K562 (cell line): Measurements from ENCODE around the gene TMIGD3. TPM values are rescaled to one million over a fixed set of nuclear protein-coding genes. Genes with fewer than 3 reads are reported as not detected.

Experiments
- ATAC-seq: fragments of 200-7000 bp; cut with Tn5 transposase; 3 replicates; pipeline ENCODE4 v1.9.1; 2020; ENCODE audit warnings: moderate library complexity
- BruUV-seq: library from RNA; stranded (reverse); fragments of 400-500 nt; replicated peaks from 2 replicates; lab custom pipeline; 2021; lab: Mats Ljungman, UMichigan
- CTCF ChIA-PET: fragments of 300-600 bp; formaldehyde crosslinking; extraction: SDS; loops from one replicate; lab custom pipeline; 2021; ENCODE audit warnings: low intra/inter-chr PET ratio; lab: Yijun Ruan, JAX
- POLR2A ChIA-PET: fragments of 300-600, 350-650 bp; sonication (Branson Sonifier 250); formaldehyde crosslinking; extraction: SDS; loops from one replicate; lab custom pipeline; 2021; ENCODE audit warnings: antibody characterized with exemption, inconsistent platforms; lab: Yijun Ruan, JAX
- DNase-seq, 4 experiments: peaks; one replicate each; pipeline versions ENCODE4 v3.0.0 to v3.0.0-alpha.2; 2011 to 2018; ENCODE audit warnings: low spot score in 3 of 4, mixed read lengths in 3 of 4; ENCODE audit errors: extremely low read depth in 1 of 4
- FAIRE-seq: peaks from 2 replicates; lab custom pipeline; 2011; peaks lifted over from hg19 to GRCh38; lab: Jason Lieb, UNC
- H2AFZ ChIP-seq: 2 replicates; pipeline ENCODE4 v1.6.0; 2011; ENCODE audit warnings: low read depth, low read length, control low read depth, inconsistent platforms
- H3K27ac ChIP-seq: fragments of 200-600 bp; 3 replicates; pipeline ENCODE4 v1.8.0; 2011; ENCODE audit warnings: low read depth, mild to moderate bottlenecking, control low read depth, inconsistent platforms, low read length, moderate library complexity, mixed read lengths; ENCODE audit errors: extremely low read depth
- H3K27me3 ChIP-seq, 2 experiments: fragments of 300-600 bp in 1 of 2; 2 replicates in 1 of 2; 3 replicates in 1 of 2; pipeline versions ENCODE4 v1.6.0 to v1.8.0; 2011; ENCODE audit warnings: inconsistent platforms in 2 of 2, low read length in 2 of 2, mild to moderate bottlenecking in 1 of 2, mixed read lengths in 1 of 2, moderate library complexity in 1 of 2; ENCODE audit not compliant: control insufficient read depth in 2 of 2, insufficient read depth in 2 of 2
- H3K36me3 ChIP-seq: fragments of 300-600 bp; 3 replicates; pipeline ENCODE4 v1.8.0; 2011; ENCODE audit warnings: mild to moderate bottlenecking, low read length, inconsistent platforms; ENCODE audit not compliant: control insufficient read depth, insufficient read depth
- H3K4me1 ChIP-seq, 2 experiments: fragments of 200-600 bp in 1 of 2; replicated peaks in 1 of 2; 2 replicates in 1 of 2; 3 replicates in 1 of 2; pipeline versions ENCODE4 v1.5.1 to v1.8.0; 2011; ENCODE audit warnings: inconsistent platforms in 2 of 2, low read length in 2 of 2, mild to moderate bottlenecking in 1 of 2, mixed read lengths in 1 of 2, moderate library complexity in 1 of 2; ENCODE audit not compliant: control insufficient read depth in 2 of 2, insufficient read depth in 2 of 2
- H3K4me2 ChIP-seq: 2 replicates; pipeline ENCODE4 v1.6.1; 2011; ENCODE audit warnings: low read length, control low read depth, inconsistent platforms, mixed read lengths; ENCODE audit not compliant: insufficient read depth
- H3K4me3 ChIP-seq: fragments of 200-600 bp; sonication (generic), shearing (Covaris generic); 2 replicates; pipeline ENCODE4 v1.5.1; 2016; ENCODE audit warnings: control low read depth, inconsistent platforms
- H3K79me2 ChIP-seq: fragments of 200-600 bp; 3 replicates; pipeline ENCODE4 v1.8.0; 2011; ENCODE audit warnings: low read length, inconsistent platforms; ENCODE audit not compliant: control insufficient read depth, insufficient read depth
- H3K9ac ChIP-seq, 2 experiments: 2 replicates each; pipeline versions ENCODE4 v1.6.0 to v1.6.1; 2011; ENCODE audit warnings: low read depth in 2 of 2, low read length in 2 of 2, control low read depth in 1 of 2, inconsistent platforms in 1 of 2, mild to moderate bottlenecking in 1 of 2, mixed read lengths in 1 of 2; ENCODE audit not compliant: insufficient read depth in 1 of 2
- H3K9me1 ChIP-seq: one replicate; pipeline ENCODE4 v1.6.0; 2011; ENCODE audit warnings: inconsistent platforms, mild to moderate bottlenecking, low read length, moderate library complexity; ENCODE audit not compliant: control insufficient read depth, insufficient read depth
- H3K9me3 ChIP-seq: replicated peaks from 2 replicates; pipeline ENCODE4 v1.5.1; 2011; ENCODE audit warnings: low read depth, low read length, inconsistent platforms; ENCODE audit not compliant: control insufficient read depth, insufficient read depth
- H4K20me1 ChIP-seq: replicated peaks from 2 replicates; pipeline ENCODE4 v1.6.1; 2011; ENCODE audit warnings: low read length, inconsistent platforms, mixed read lengths; ENCODE audit not compliant: control insufficient read depth, insufficient read depth
- ADNP ChIP-seq: fragments of 200-800 bp; sonication (Bioruptor generic); IDR thresholded peaks from 2 replicates; pipeline ENCODE4 v1.6.1; 2016; ENCODE audit warnings: missing genetic modification characterization, missing compliant biosample characterization
- BRD4 ChIP-seq: fragments of 200-600 bp; sonication (generic); IDR thresholded peaks from 2 replicates; pipeline ENCODE4 v1.6.1; 2017; ENCODE audit warnings: inconsistent platforms
- EHMT2 ChIP-seq: fragments of 450-650 bp; IDR thresholded peaks from 2 replicates; pipeline ENCODE4 v1.6.1; 2018; ENCODE audit warnings: antibody characterized with exemption
- GATAD2A ChIP-seq: fragments of 450-650 bp; IDR thresholded peaks from 2 replicates; pipeline ENCODE4 v1.6.1; 2017
- HMGN3 ChIP-seq: IDR thresholded peaks from 2 replicates; pipeline ENCODE4 v1.6.1; 2011; ENCODE audit warnings: borderline replicate concordance, low read depth, mild to moderate bottlenecking, mixed read lengths, low read length; ENCODE audit not compliant: insufficient read length; ENCODE audit errors: extremely low read depth
- KAT2B ChIP-seq: IDR thresholded peaks from one replicate; pipeline ENCODE4 v1.6.1; 2012; ENCODE audit warnings: low read depth, mild to moderate bottlenecking, control low read depth, inconsistent platforms, low read length, moderate library complexity
- MEF2D ChIP-seq: conservative IDR thresholded peaks from 2 replicates; pipeline ENCODE4 v1.6.1; 2016; ENCODE audit warnings: low read depth, missing genetic modification characterization, missing compliant biosample characterization
- NCOA2 ChIP-seq, 2 experiments: fragments of 450-650 bp; IDR thresholded peaks; 2 replicates each; pipeline ENCODE4 v1.6.1; 2018; ENCODE audit warnings: mild to moderate bottlenecking in 2 of 2, moderate library complexity in 1 of 2; ENCODE audit not compliant: partially characterized antibody in 2 of 2
- RBFOX2 ChIP-seq: fragments of 200-400 bp; formaldehyde crosslinking; IDR thresholded peaks from 2 replicates; pipeline ENCODE4 v1.6.1; 2017; ENCODE audit warnings: low read depth, mild to moderate bottlenecking, low read length, moderate library complexity
- RCOR1 ChIP-seq, 2 experiments: IDR thresholded peaks; 2 replicates each; pipeline ENCODE4 v1.6.1; 2012; ENCODE audit warnings: low read depth in 2 of 2, low read length in 2 of 2, borderline replicate concordance in 1 of 2, improper control_type of control experiment in 1 of 2
- SMAD4 ChIP-seq: fragments of 250-450 bp; sonication (Bioruptor Pico); conservative IDR thresholded peaks from 2 replicates; pipeline ENCODE4 v1.8.0; 2021; ENCODE audit warnings: inconsistent platforms, mild to moderate bottlenecking, moderate library complexity
- ZC3H11A ChIP-seq: IDR thresholded peaks from 2 replicates; pipeline ENCODE4 v1.6.1; 2012; ENCODE audit warnings: low read depth, low read length, improper control_type of control experiment
- ZNF184 ChIP-seq: sonication (generic); formaldehyde crosslinking; IDR thresholded peaks from 2 replicates; pipeline ENCODE4 v1.5.0; 2020; ENCODE audit warnings: missing genetic modification reagents
- ZNF644 ChIP-seq: fragments of 200-800 bp; sonication (Bioruptor generic); IDR thresholded peaks from 2 replicates; pipeline ENCODE4 v1.6.1; 2016; ENCODE audit warnings: low read depth, missing genetic modification characterization, missing compliant biosample characterization
- ZNF696 ChIP-seq: fragments of 250-450 bp; sonication (Bioruptor Pico); conservative IDR thresholded peaks from 2 replicates; pipeline ENCODE4 v1.4.0; 2020; ENCODE audit warnings: mild to moderate bottlenecking, moderate library complexity
- WGBS: fragments of 100-300 bp; shearing (Covaris generic); methylation state at CpG from one replicate; pipeline ENCODE4 v1.1.6; 2016; ENCODE audit warnings: low coverage, mixed read lengths; ENCODE audit not compliant: insufficient coverage; ENCODE audit errors: missing lambda C conversion rate; 5-methylcytosine and 5-hydroxymethylcytosine counted together
- in situ Hi-C: fragments of 300-500 bp; cut with MboI; formaldehyde crosslinking; loops from 4 replicates; pipeline ENCODE4 v1.15.0; 2018; ENCODE audit warnings: inconsistent platforms, mixed read lengths
- intact Hi-C: fragments of 100-400 bp; cut with micrococcal nuclease; formaldehyde crosslinking; loops from 2 replicates; pipeline ENCODE4 v1.14.2; 2022
- polyA plus RNA-seq, 8 experiments: library from polyadenylated mRNA; depleted of rRNA in 4 of 8; stranded (reverse) in 5 of 8; unstranded in 3 of 8; fragments of >200 nt; fragmentation: Nextera tagmentation in 2 of 8; fragmentation: Illumina TruSeq in 1 of 8; extraction: Ambion mirVana in 2 of 8; extraction: Trizol in 1 of 8; gene quantifications; 2 replicates each; pipeline versions ENCODE4 v1.2.1 to v1.2.3, GENCODE V29; 2011 to 2014; ENCODE audit warnings: inconsistent platforms in 1 of 8, missing spikeins in 1 of 8
- total RNA-seq, 7 experiments: library from RNA; depleted of rRNA in 6 of 7; stranded (reverse); fragments of >200 nt in 6 of 7; fragmentation: Illumina TruSeq in 2 of 7; extraction: Trizol in 2 of 7; gene quantifications; 2 replicates each; pipeline versions ENCODE4 v1.2.1 to v1.2.3, GENCODE V29; 2011 to 2021; ENCODE audit warnings: low replicate concordance in 1 of 7
- TF ChIP-seq, protein P1 (sequence below): fragments of 250-450 bp; sonication (Bioruptor Pico); IDR thresholded peaks from 2 replicates; pipeline ENCODE4 v1.5.0; 2020; ENCODE audit warnings: mild to moderate bottlenecking
- TF ChIP-seq, protein P2 (sequence below): fragments of 250-450 bp; sonication (Bioruptor Pico); IDR thresholded peaks from 2 replicates; pipeline ENCODE4 v1.5.0; 2021; ENCODE audit warnings: mild to moderate bottlenecking, borderline replicate concordance
- TF ChIP-seq, protein P3 (sequence below): IDR thresholded peaks from 2 replicates; pipeline ENCODE4 v1.6.1; 2014; ENCODE audit warnings: antibody characterized with exemption

Gene TMIGD3
- total and polyA plus RNA-seq, 9 of the 15 experiments (the other 6 are each of a cell fraction or from before 2014, with no cell fraction given): 0.11 to 0.13 (median 0.11) TPM; not detected in 6

DNA sequence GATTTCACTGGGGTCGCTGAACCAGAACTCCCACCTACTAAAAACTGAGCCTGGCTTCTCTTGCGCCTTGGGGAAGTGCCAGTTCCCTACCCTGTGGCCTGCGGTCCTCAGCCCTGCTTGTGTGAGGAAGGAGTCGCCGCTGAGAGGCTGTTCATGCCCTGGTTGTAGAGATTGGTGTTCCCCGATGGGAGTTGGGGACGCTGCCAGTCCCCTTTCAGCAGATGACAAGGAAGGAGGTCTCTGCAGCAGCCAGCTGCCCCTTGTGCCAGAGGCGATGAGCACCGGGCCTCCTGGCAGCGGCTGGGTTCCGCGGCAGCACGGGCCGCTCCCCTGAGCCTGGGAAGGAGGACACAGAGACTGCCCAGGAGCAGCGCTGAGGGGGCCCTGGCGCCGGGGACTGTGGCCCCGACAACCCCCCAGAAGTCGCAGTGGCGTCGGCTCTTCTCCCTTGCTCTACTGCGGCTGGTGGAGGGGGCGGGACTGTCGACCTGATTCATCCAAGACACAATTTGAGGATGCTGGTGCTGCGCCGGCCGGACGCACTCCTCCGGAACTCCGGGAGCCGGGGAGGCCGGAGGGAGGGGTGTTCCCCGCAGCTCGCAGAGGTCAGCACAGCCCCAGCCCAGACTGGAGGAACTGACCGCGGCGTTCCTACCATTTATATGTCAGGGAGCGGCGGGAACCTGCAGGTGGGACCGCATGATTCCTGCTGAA lies 12.0 kb upstream of the TMIGD3 start:
- TF ChIP-seq KAT2B (no peak), ZNF644 (tag) (no peak), ZNF184 (CRISPR knock-in tag) (0 out of 2 replicates have a peak, but pooled peaks have one; percentile 38), HMGN3 (peak; percentile 43), EHMT2 (no peak), MEF2D (no peak), NCOA2 (IDR thresholded peaks at IDR 0.05; ENCODE audit: partially characterized antibody in 2 of 2) (no peak), ZNF696 (CRISPR knock-in tag) (no peak), RCOR1 (IDR thresholded peaks at IDR 0.05; ENCODE audit: borderline replicate concordance in 1 of 2, low read depth in 2 of 2, low read length in 2 of 2) (no peak), BRD4 (no peak), SMAD4 (no peak), ADNP (no peak), GATAD2A (no peak), RBFOX2 (0 out of 2 replicates have a peak, but pooled peaks have one; percentile 18), ZC3H11A (no peak)
- TF ChIP-seq, protein P1, sequence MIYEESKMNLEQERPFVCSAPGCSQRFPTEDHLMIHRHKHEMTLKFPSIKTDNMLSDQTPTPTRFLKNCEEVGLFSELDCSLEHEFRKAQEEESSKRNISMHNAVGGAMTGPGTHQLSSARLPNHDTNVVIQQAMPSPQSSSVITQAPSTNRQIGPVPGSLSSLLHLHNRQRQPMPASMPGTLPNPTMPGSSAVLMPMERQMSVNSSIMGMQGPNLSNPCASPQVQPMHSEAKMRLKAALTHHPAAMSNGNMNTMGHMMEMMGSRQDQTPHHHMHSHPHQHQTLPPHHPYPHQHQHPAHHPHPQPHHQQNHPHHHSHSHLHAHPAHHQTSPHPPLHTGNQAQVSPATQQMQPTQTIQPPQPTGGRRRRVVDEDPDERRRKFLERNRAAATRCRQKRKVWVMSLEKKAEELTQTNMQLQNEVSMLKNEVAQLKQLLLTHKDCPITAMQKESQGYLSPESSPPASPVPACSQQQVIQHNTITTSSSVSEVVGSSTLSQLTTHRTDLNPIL (CRISPR knock-in tag): no peak
- TF ChIP-seq, protein P2, sequence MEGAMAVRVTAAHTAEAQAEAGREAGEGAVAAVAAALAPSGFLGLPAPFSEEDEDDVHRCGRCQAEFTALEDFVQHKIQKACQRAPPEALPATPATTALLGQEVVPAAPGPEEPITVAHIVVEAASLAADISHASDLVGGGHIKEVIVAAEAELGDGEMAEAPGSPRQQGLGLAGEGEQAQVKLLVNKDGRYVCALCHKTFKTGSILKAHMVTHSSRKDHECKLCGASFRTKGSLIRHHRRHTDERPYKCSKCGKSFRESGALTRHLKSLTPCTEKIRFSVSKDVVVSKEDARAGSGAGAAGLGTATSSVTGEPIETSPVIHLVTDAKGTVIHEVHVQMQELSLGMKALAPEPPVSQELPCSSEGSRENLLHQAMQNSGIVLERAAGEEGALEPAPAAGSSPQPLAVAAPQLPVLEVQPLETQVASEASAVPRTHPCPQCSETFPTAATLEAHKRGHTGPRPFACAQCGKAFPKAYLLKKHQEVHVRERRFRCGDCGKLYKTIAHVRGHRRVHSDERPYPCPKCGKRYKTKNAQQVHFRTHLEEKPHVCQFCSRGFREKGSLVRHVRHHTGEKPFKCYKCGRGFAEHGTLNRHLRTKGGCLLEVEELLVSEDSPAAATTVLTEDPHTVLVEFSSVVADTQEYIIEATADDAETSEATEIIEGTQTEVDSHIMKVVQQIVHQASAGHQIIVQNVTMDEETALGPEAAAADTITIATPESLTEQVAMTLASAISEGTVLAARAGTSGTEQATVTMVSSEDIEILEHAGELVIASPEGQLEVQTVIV (CRISPR knock-in tag): no peak
- TF ChIP-seq, protein P3, sequence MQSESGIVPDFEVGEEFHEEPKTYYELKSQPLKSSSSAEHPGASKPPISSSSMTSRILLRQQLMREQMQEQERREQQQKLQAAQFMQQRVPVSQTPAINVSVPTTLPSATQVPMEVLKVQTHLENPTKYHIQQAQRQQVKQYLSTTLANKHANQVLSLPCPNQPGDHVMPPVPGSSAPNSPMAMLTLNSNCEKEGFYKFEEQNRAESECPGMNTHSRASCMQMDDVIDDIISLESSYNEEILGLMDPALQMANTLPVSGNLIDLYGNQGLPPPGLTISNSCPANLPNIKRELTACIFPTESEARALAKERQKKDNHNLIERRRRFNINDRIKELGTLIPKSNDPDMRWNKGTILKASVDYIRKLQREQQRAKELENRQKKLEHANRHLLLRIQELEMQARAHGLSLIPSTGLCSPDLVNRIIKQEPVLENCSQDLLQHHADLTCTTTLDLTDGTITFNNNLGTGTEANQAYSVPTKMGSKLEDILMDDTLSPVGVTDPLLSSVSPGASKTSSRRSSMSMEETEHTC: no peak
- Histone ChIP-seq H3K27ac (no peak overlapping the region), H3K9ac (no peak overlapping the region; a peak in 1 of 4 replicates), H3K27me3 (0 out of 5 replicates have a peak, but pooled peaks cover 0 to 2% of the 10 kb centered on the region in 2 experiments), H3K4me3 (no peak overlapping the region), H3K4me2 (peak overlapping the region; percentile 38; the same call in 1 of the 2 replicates), H3K79me2 (no peaks in the 10 kb centered on the region), H4K20me1 (no peaks in the 10 kb centered on the region), H3K4me1 (peaks cover 9 to 25% of the 10 kb centered on the region in 2 experiments), H2AFZ (peak overlapping the region; percentile 83), H3K36me3 (no peaks in the 10 kb centered on the region), H3K9me1 (peaks cover 3% of the 10 kb centered on the region), H3K9me3 (no peaks in the 10 kb centered on the region)
- FAIRE-seq (no peak), DNase-seq (no peak), ATAC-seq (no peak)
- ChIA-PET POLR2A (interaction anchor here (0.6 to 4.7 kb wide), 2 partner anchors 7 to 22 kb away, joined by 3 to 23 read pairs; no protein-coding TSS in a partner anchor), CTCF (no interaction called here)
- intact Hi-C loops (no loop called here), in situ Hi-C loops (no loop called here)
- BruUV-seq: no TSS peak
- WGBS: 62% methylated on average over 37 of the region's 40 CpGs
